Peyer's patch (tissue), 4 donors: ENCODE measurements around the gene EPS15. TPM values are rescaled to one million over a fixed set of nuclear protein-coding genes. Genes with fewer than 3 reads are reported as not detected.
"Not testable (repeated sequence)": the region's sequence is repeated elsewhere in the genome, so short reads cannot be mapped to it uniquely, and the experiment has no call there.

Experiments used
- DNase-seq, 3 donors: peaks; one replicate each; pipeline ENCODE4 v3.0.0-alpha.2; 2017 to 2019
- H3K27ac ChIP-seq, 4 donors: fragments of 200-600 bp; sonication (generic); one replicate each; pipeline ENCODE4 v1.5.1; 2016 to 2019
- H3K27me3 ChIP-seq, 2 donors: fragments of 200-600 bp; sonication (generic); one replicate each; pipeline ENCODE4 v1.5.1; 2019
- H3K36me3 ChIP-seq, 3 donors: fragments of 200-600 bp; sonication (generic); one replicate each; pipeline ENCODE4 v1.5.1; 2016 to 2019
- H3K4me1 ChIP-seq, 4 donors: fragments of 200-600 bp; sonication (generic); one replicate each; pipeline ENCODE4 v1.5.1; 2016 to 2019
- H3K4me3 ChIP-seq, 4 donors: fragments of 200-600 bp; sonication (generic); 1 replicate in 3 of 4; 2 replicates in 1 of 4; pipeline ENCODE4 v1.5.1; 2016 to 2019; ENCODE audit warnings: mild to moderate bottlenecking in 1 of 4
- H3K9me3 ChIP-seq, 4 donors: fragments of 200-600 bp; sonication (generic); one replicate each; pipeline ENCODE4 v1.5.1; 2016 to 2019; ENCODE audit warnings: mild to moderate bottlenecking in 1 of 4
- POLR2A ChIP-seq, 2 donors: fragments of 450-650 bp; IDR thresholded peaks; one replicate each; pipeline ENCODE4 v1.5.1; 2017; ENCODE audit warnings: antibody characterized with exemption in 2 of 2, mild to moderate bottlenecking in 2 of 2, moderate library complexity in 2 of 2
- total RNA-seq, 4 donors: library from RNA; depleted of rRNA; stranded (reverse); fragments of >200 nt; gene quantifications; one replicate each; pipeline ENCODE4 v1.1.0, GENCODE V29; 2016
- TF ChIP-seq, protein P1 (sequence below), 6 experiments: fragments of 450-650 bp in 4 of 6; fragments of 200-600 bp in 2 of 6; sonication (generic) in 1 of 6; IDR thresholded peaks; one replicate each; pipeline ENCODE4 v1.5.1; 2017 to 2019; ENCODE audit warnings: antibody characterized with exemption in 6 of 6, mild to moderate bottlenecking in 3 of 6, moderate library complexity in 1 of 6

EPS15 gene
- total RNA-seq, 4 donors from 2014 or later = 48.9 to 160 (median 65.6) TPM

GRCh38 chr1:51472359-51472758, 46.7 kb downstream of the EPS15 start:
- no peak overlapping the region for H3K4me3 ChIP-seq
- H3K36me3 ChIP-seq = peaks cover 0 to 11% (median 0%) of the 10 kb centered on the region in 3 donors
- no peaks in the 10 kb centered on the region for H3K27me3 ChIP-seq
- no peak overlapping the region for H3K27ac ChIP-seq
- no peaks in the 10 kb centered on the region for H3K4me1 ChIP-seq
- TF ChIP-seq, protein P1, sequence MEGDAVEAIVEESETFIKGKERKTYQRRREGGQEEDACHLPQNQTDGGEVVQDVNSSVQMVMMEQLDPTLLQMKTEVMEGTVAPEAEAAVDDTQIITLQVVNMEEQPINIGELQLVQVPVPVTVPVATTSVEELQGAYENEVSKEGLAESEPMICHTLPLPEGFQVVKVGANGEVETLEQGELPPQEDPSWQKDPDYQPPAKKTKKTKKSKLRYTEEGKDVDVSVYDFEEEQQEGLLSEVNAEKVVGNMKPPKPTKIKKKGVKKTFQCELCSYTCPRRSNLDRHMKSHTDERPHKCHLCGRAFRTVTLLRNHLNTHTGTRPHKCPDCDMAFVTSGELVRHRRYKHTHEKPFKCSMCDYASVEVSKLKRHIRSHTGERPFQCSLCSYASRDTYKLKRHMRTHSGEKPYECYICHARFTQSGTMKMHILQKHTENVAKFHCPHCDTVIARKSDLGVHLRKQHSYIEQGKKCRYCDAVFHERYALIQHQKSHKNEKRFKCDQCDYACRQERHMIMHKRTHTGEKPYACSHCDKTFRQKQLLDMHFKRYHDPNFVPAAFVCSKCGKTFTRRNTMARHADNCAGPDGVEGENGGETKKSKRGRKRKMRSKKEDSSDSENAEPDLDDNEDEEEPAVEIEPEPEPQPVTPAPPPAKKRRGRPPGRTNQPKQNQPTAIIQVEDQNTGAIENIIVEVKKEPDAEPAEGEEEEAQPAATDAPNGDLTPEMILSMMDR (IDR thresholded peaks at IDR 0.05) = no peak
- no peak for TF ChIP-seq POLR2A (IDR thresholded peaks at IDR 0.05)
- DNase-seq = no peak
- H3K9me3 ChIP-seq = no peaks in the 10 kb centered on the region

GRCh38 chr1:51469518-51469917, 49.5 kb downstream of the EPS15 start:
- TF ChIP-seq, protein P1 (IDR thresholded peaks at IDR 0.05) = no peak
- no peak for TF ChIP-seq POLR2A (IDR thresholded peaks at IDR 0.05)
- no peaks in the 10 kb centered on the region for H3K27me3 ChIP-seq
- no peak for DNase-seq
- H3K27ac ChIP-seq = no peak overlapping the region
- no peak overlapping the region for H3K4me3 ChIP-seq
- no peaks in the 10 kb centered on the region for H3K4me1 ChIP-seq
- H3K9me3 ChIP-seq = no peaks in the 10 kb centered on the region
- peaks cover 0 to 17% (median 0%) of the 10 kb centered on the region in 3 donors for H3K36me3 ChIP-seq

GRCh38 chr1:51464828-51465227, 54.2 kb downstream of the EPS15 start:
- Histone ChIP-seq H3K27me3 (no peaks in the 10 kb centered on the region), H3K36me3 (peaks cover 0 to 37% (median 0%) of the 10 kb centered on the region in 3 donors), H3K27ac (no peak overlapping the region), H3K4me1 (no peaks in the 10 kb centered on the region), H3K9me3 (no peaks in the 10 kb centered on the region), H3K4me3 (no peak overlapping the region)
- no peak for TF ChIP-seq POLR2A (IDR thresholded peaks at IDR 0.05)
- TF ChIP-seq, protein P1 (IDR thresholded peaks at IDR 0.05) = no peak
- DNase-seq = no peak

DNA sequence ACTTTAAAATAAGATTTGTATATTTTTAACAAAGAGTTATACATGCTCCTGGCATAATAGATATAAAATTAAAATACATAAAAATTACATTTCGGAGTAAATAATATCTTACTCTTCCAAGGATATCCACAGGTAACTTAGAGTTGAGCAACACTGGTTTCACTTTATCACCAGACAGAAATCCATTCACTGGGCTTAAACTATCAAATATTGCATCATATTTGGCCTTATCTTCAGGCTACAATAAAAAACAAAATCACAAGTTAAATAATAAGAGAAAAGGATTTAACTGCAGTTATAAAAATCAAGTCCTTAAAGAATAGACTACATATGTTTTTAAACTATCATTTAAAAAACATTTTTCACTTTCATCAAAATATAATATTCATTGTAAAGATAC, 55.5 kb downstream of the EPS15 start:
- Histone ChIP-seq H3K27me3 (no peaks in the 10 kb centered on the region), H3K36me3 (peaks cover 0 to 46% (median 0%) of the 10 kb centered on the region in 3 donors), H3K4me3 (no peak overlapping the region), H3K4me1 (no peaks in the 10 kb centered on the region), H3K27ac (no peak overlapping the region), H3K9me3 (no peaks in the 10 kb centered on the region)
- TF ChIP-seq, protein P1 (IDR thresholded peaks at IDR 0.05) = no peak
- no peak for TF ChIP-seq POLR2A (IDR thresholded peaks at IDR 0.05)
- no peak for DNase-seq

- peaks cover 0 to 51% (median 0%) of the 10 kb centered on the region in 3 donors for H3K36me3 ChIP-seq
- not testable (repeated sequence) for H3K4me3 ChIP-seq, DNase-seq, H3K27me3 ChIP-seq, H3K9me3 ChIP-seq, H3K27ac ChIP-seq, H3K4me1 ChIP-seq
Measured at GRCh38 chr1:51462289-51462688, 56.8 kb downstream of the EPS15 start.

DNA sequence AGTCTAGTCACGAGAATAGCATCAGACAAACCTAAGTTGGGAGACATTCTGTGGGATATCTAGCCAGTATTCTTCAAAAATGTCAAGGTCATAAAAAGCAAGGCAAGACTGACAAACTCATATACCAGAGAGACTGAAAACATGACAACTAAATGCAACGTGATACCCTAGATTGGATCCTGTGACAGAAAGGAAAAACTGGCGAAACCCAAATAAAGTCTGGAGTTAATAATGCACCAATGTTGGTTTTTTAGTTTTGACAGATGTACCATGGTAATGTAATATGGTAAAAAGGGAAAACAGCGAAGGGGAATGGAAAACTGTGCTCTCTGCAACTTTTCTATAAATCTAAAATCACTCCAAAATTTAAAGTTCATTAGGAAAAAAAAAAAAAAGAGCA, 64.5 kb downstream of the EPS15 start:
- Histone ChIP-seq H3K27me3 (no peaks in the 10 kb centered on the region), H3K4me1 (no peaks in the 10 kb centered on the region), H3K9me3 (no peaks in the 10 kb centered on the region), H3K36me3 (peaks cover 0 to 20% (median 0%) of the 10 kb centered on the region in 3 donors), H3K27ac (no peak overlapping the region), H3K4me3 (no peak overlapping the region)
- no peak for DNase-seq
- TF ChIP-seq, protein P1 (IDR thresholded peaks at IDR 0.05) = no peak
- TF ChIP-seq POLR2A (IDR thresholded peaks at IDR 0.05) = no peak
